ENCODE data around the gene PRADC1.

DNA sequence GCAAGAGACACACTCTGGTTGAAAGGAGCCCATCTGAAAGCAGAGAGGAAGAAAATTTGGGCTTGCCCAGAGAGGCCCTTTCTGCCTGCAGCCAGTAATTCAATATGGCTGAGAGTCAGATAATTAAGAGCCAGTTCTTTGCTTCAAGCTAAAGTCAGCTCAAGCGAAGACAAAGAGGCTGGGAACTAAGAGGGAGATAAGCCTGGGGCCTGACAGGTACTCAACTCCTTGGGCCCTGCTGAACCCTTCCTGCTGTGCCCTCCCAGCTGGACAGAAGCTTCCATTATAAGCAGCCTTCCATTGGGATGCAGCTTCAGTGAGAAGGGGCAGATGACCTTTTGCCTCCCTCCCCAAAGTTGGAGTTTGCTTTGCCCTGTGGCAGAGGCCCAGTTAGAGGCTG lies 39.2 kb upstream of the PRADC1 start:
- no peak for TF ChIP-seq POLR2A (IDR thresholded peaks at IDR 0.05; ENCODE audit: low read length)
- no peak for TF ChIP-seq GATA1 (IDR thresholded peaks at IDR 0.05; ENCODE audit: low read depth, low read length)

All from erythroblast (primary cell).